M059J (cell line): ENCODE data around the gene SELENOS. TPM values are rescaled to one million over a fixed set of nuclear protein-coding genes. Genes with fewer than 3 reads are reported as not detected.
A peak's percentile ranks its signal among the peaks of the same experiment; 100 is the strongest.

ENCODE experiments used
- DNase-seq: peaks from one replicate; pipeline ENCODE4 v3.0.0-alpha.2; 2012; ENCODE audit warnings: low read depth
- total RNA-seq: library from RNA; depleted of rRNA; stranded (reverse); fragments of >200 nt; shearing (Covaris generic); gene quantifications from 2 replicates; pipeline ENCODE4 v1.2.3, GENCODE V29; 2014; rRNA removed

SELENOS gene, protein sequence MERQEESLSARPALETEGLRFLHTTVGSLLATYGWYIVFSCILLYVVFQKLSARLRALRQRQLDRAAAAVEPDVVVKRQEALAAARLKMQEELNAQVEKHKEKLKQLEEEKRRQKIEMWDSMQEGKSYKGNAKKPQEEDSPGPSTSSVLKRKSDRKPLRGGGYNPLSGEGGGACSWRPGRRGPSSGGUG
- 85.5 and 86.5 TPM in 2 replicates for total RNA-seq

- peak; percentile 83 for DNase-seq
These were observed at the start of gene SELENOS for GRCh38 chr15:101277038-101277822. Gene SELENOS (minus strand): TSS chr15:101277485. CDS start chr15:101277417, 68 bp downstream.

- DNase-seq = no peak
These were observed 49.3 kb upstream of the SELENOS start for GRCh38 chr15:101326462-101327146.

- DNase-seq = no peak
These were observed 48.7 kb upstream of the SELENOS start for GRCh38 chr15:101326026-101326315.

GRCh38 chr15:101325263-101326025 is 48.2 kb upstream of the SELENOS start:
- DNase-seq = no peak

GRCh38 chr15:101324524-101325177 is 47.4 kb upstream of the SELENOS start:
- no peak for DNase-seq

- no peak for DNase-seq
These were observed 46.7 kb upstream of the SELENOS start for GRCh38 chr15:101323793-101324523.

GRCh38 chr15:101322854-101323477 is 45.7 kb upstream of the SELENOS start:
- DNase-seq = no peak

- DNase-seq = no peak
These were observed 44.9 kb upstream of the SELENOS start for GRCh38 chr15:101322016-101322695.

DNA sequence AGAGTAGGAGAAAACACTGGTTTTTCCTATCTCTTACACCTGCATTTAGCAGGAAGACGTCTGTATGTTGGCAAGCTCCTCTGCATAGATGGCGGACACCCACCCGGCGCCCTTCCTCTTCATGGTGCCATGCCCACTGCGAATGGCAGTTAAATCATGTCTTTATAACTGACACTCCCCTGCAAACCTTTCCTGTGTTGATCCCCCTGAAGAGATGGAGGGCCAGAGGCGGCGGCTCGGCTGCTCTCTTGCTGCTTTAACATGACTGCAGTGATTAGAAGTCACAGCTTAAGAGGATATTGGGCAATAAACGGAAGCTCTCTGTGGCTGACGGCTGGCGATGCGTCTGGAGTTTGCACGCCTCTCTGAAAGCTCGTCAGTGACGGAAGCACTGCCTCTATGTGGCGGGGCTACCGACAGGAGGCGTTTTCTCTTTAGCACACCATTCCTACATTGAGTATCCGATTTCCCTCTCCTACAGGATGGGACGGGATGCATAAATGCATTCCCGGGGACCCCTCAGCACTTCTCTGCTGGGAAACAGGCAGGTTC is 43.3 kb upstream of the SELENOS start:
- no peak for DNase-seq

DNA sequence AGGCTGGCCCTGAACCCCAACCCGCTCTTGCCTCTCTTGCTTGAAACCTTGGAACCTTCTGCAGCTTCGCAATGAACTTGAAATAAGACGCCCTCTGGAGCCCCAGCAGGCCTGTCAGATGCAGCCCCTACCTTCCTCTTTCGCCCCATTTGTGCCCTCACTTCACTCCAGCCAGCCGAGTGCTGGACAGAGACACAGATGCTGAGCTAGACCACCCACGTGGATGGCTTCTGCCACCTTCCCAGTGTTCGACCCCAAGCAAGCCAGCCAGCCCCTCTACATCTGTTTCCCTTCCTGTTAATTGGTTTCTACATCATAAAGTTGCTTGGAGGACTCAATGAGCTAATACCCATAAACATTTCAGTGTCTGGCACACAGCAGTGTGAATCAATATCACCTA is 41.6 kb upstream of the SELENOS start:
- DNase-seq = no peak

GRCh38 chr15:101318147-101318819 is 41.0 kb upstream of the SELENOS start:
- no peak for DNase-seq

- DNase-seq = no peak
These were observed 40.1 kb upstream of the SELENOS start for GRCh38 chr15:101317336-101317872.

DNA sequence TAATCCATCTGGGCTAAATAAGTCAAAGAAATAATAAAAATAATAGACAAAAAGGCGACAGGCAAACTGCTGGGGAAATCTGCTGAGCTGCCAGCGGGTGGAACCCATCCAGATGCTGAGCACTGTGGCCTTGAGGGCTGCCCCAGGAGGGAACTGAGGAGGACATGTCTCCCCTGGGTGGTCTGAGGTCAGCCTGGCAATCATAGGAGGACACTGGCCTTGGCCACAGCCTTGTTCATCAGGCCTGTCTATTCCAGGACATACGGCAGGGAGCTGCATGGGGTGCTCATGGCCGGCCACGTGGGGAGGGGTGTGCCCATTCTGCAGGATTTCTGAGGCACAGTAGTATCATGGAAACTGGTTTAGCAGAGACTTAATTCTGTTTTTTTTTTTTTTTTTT is 39.2 kb upstream of the SELENOS start:
- DNase-seq = no peak

DNA sequence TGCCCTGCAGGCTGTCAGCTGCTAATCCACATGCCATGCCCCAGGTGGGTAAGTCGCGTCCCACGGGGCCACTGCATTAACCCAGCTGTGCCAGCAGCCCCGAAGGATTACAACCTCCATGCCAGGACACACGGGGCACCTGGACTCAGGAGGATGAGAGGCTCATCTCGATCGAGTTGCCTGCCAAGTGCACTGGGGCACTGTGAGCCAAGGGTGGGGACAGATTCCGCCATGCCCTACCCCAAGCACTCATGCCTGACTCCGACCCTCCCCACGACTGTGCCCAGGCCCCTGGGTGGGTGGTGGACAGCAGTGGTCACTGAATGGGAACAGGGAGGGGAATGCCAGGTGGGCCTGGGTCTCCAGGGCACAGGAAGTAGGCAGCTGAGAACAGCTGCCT is 38.5 kb upstream of the SELENOS start:
- no peak for DNase-seq

DNA sequence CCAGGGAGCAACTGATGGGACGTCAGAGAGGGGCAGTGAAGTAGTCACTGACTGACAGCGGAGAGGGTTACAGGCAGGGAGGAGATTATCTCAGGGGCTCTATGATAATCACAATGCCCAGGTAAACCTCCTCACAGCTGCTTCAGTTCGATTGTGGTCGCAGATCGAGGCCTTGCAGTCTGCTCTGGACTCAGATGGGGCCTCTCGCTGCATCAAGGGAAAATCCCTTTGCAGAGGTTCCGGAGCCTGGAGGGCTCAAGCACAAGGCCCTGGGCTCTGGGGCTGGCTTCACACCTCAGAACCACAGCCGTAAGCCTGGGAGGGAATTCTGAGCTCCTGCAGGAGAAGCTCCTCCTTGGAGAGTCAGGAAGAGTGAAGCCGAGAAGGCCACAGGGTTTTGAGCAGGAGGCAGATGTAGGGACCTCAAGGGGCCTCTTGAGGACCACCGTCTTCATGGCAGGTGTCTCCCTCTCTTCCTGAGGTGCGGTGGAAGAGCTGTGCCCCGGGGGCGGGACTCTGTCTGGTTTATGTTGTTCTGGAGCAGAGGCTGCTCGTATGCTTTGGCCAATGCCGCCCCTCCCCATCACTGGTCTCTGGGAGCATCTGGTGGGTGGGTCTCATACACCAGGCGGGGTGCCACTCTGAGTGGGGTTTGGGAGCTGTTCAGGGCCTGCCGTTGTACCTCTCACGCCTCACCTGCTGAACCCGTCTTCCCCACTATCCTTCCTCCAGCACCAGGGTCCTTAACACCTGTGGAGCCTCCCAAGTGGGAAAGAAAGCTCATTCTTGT is 37.2 kb upstream of the SELENOS start:
- DNase-seq = no peak

- no peak for DNase-seq
These were observed 35.9 kb upstream of the SELENOS start for GRCh38 chr15:101313041-101313761.

- DNase-seq = no peak
These were observed 33.2 kb upstream of the SELENOS start for GRCh38 chr15:101310508-101310907.
